ENCODE results near the gene CBL.

Gene CBL

GRCh38 chr11:119342023-119342300, 135.8 kb downstream of the CBL start:
- no peak for TF ChIP-seq ZFX (IDR thresholded peaks at IDR 0.05; ENCODE audit: borderline replicate concordance)
- no peak for TF ChIP-seq CTCF (IDR thresholded peaks at IDR 0.05)
- H3K27ac ChIP-seq: no peak overlapping the region

GRCh38 chr11:119342362-119343130, 136.4 kb downstream of the CBL start:
- no peak overlapping the region for H3K27ac ChIP-seq
- TF ChIP-seq CTCF (IDR thresholded peaks at IDR 0.05) (no peak), ZFX (IDR thresholded peaks at IDR 0.05; ENCODE audit: borderline replicate concordance) (no peak)

GRCh38 chr11:119343726-119344125, 137.6 kb downstream of the CBL start:
- TF ChIP-seq CTCF (IDR thresholded peaks at IDR 0.05) (no peak), ZFX (IDR thresholded peaks at IDR 0.05; ENCODE audit: borderline replicate concordance) (no peak)
- no peak overlapping the region for H3K27ac ChIP-seq

GRCh38 chr11:119344291-119345010, 138.3 kb downstream of the CBL start:
- TF ChIP-seq CTCF (IDR thresholded peaks at IDR 0.05) (no peak), ZFX (IDR thresholded peaks at IDR 0.05; ENCODE audit: borderline replicate concordance) (no peak)
- H3K27ac ChIP-seq: no peak overlapping the region

GRCh38 chr11:119345685-119346084, 139.5 kb downstream of the CBL start:
- TF ChIP-seq ZFX (IDR thresholded peaks at IDR 0.05; ENCODE audit: borderline replicate concordance) (no peak), CTCF (IDR thresholded peaks at IDR 0.05) (no peak)
- no peak overlapping the region for H3K27ac ChIP-seq

- H3K27ac ChIP-seq: no peak within 1 kb of the TSS
- TF ChIP-seq CTCF (IDR thresholded peaks at IDR 0.05) (no peak), ZFX (IDR thresholded peaks at IDR 0.05; ENCODE audit: borderline replicate concordance) (no peak)
Observed at GRCh38 chr11:119346605-119347004, 140.5 kb downstream of the CBL start, which contains the start of gene MFRP. TSS of gene MFRP (minus strand) at chr11:119346705. CDS start at chr11:119346513, 192 bp downstream.

- no peak overlapping the region for H3K27ac ChIP-seq
- no peak for TF ChIP-seq ZFX (IDR thresholded peaks at IDR 0.05; ENCODE audit: borderline replicate concordance)
- no peak for TF ChIP-seq CTCF (IDR thresholded peaks at IDR 0.05)
Observed at GRCh38 chr11:119347242-119347641, 141.1 kb downstream of the CBL start.
